Stimulated activated naive CD4-positive, alpha-beta T cell treated with Interleukin-2 at 50 U/mL for 16 hours (primary cell): ENCODE results near the gene LAMA3.

Experiments used
- DNase-seq: peaks from one replicate; lab custom pipeline; 2025; lab: John Stamatoyannopoulos, UW

LAMA3 gene

GRCh38 chr18:23689031-23689615, at the start of gene LAMA3:
LAMA3 (plus strand) TSS chr18:23689453; CDS start chr18:23689684, 231 bp downstream.
- DNase-seq: peak; percentile 11

- DNase-seq: no peak
These were observed 49.2 kb upstream of the LAMA3 start for GRCh38 chr18:23640052-23640451.

GRCh38 chr18:23641143-23641720, 48.0 kb upstream of the LAMA3 start:
- DNase-seq: no peak

- DNase-seq: no peak
These were observed 47.2 kb upstream of the LAMA3 start for GRCh38 chr18:23641937-23642666.

- DNase-seq: no peak
These were observed 45.3 kb upstream of the LAMA3 start for GRCh38 chr18:23643815-23644490.

- DNase-seq: no peak
These were observed 43.6 kb upstream of the LAMA3 start for GRCh38 chr18:23645568-23646175.

- no peak for DNase-seq
These were observed 43.0 kb upstream of the LAMA3 start for GRCh38 chr18:23646282-23646681.

GRCh38 chr18:23648456-23648855, 40.8 kb upstream of the LAMA3 start:
- DNase-seq: no peak

- no peak for DNase-seq
These were observed 40.2 kb upstream of the LAMA3 start for GRCh38 chr18:23648940-23649607.

- no peak for DNase-seq
These were observed 38.0 kb upstream of the LAMA3 start for GRCh38 chr18:23650968-23651927.

- DNase-seq: no peak
These were observed 37.0 kb upstream of the LAMA3 start for GRCh38 chr18:23652232-23652631.

- no peak for DNase-seq
These were observed 31.0 kb upstream of the LAMA3 start for GRCh38 chr18:23658285-23658684.

GRCh38 chr18:23661735-23662308, 27.4 kb upstream of the LAMA3 start:
- no peak for DNase-seq

- peak; percentile 31 for DNase-seq
These were observed 26.7 kb upstream of the LAMA3 start, which contains the start of gene ANKRD29 for GRCh38 chr18:23662309-23663263. ANKRD29 (minus strand) TSS chr18:23662911; CDS start chr18:23662730, 181 bp downstream.

- no peak for DNase-seq
These were observed 24.6 kb upstream of the LAMA3 start for GRCh38 chr18:23664674-23665073.

GRCh38 chr18:23667114-23667513, 22.1 kb upstream of the LAMA3 start:
- no peak for DNase-seq

- DNase-seq: no peak
These were observed 20.5 kb upstream of the LAMA3 start for GRCh38 chr18:23668731-23669130.

GRCh38 chr18:23669202-23669766, 20.0 kb upstream of the LAMA3 start:
- DNase-seq: no peak
